Bronchial epithelial cell (primary cell): Measurements from ENCODE around the gene RNASEH1. TPM values are rescaled to one million over a fixed set of nuclear protein-coding genes. Genes with fewer than 3 reads are reported as not detected.

Source experiments
- DNase-seq: peaks from one replicate; pipeline ENCODE4 v3.0.0-alpha.2; 2010; ENCODE audit warnings: low read depth
- FAIRE-seq: peaks from 2 replicates; lab custom pipeline; 2011; peaks lifted over from hg19 to GRCh38; lab: Jason Lieb, UNC
- H3K27me3 ChIP-seq: 2 replicates; pipeline ENCODE4 v1.5.1; 2011; ENCODE audit warnings: low read length; ENCODE audit not compliant: control insufficient read depth, insufficient read depth
- H3K36me3 ChIP-seq: 2 replicates; pipeline ENCODE4 v1.5.1; 2011; ENCODE audit warnings: low read length; ENCODE audit not compliant: control insufficient read depth, insufficient read depth
- H3K4me3 ChIP-seq: 2 replicates; pipeline ENCODE4 v1.5.1; 2011; ENCODE audit warnings: mild to moderate bottlenecking, low read depth, low read length, control low read depth
- CTCF ChIP-seq: IDR thresholded peaks from 2 replicates; pipeline ENCODE4 v1.5.1; 2011; ENCODE audit warnings: mild to moderate bottlenecking, moderate library complexity, low read length, control low read depth, inconsistent platforms; ENCODE audit not compliant: insufficient read depth, severe bottlenecking
- total RNA-seq: library from RNA; depleted of rRNA; stranded (reverse); fragments of >200 nt; gene quantifications from 2 replicates; pipeline ENCODE4 v1.2.1, GENCODE V29; 2014

RNASEH1 gene
- total RNA-seq, 1 donor from 2014 or later, result 51.9 TPM

- no peak for DNase-seq
- H3K27me3 ChIP-seq, result no peaks in the 10 kb centered on the region
- H3K36me3 ChIP-seq, result no peaks in the 10 kb centered on the region
- FAIRE-seq, result no peak
- no peak overlapping the region for H3K4me3 ChIP-seq
- no peak for TF ChIP-seq CTCF
Measured at GRCh38 chr2:3533836-3534235, 24.3 kb downstream of the RNASEH1 start.

GRCh38 chr2:3532941-3533340 is 25.2 kb downstream of the RNASEH1 start:
- FAIRE-seq, result no peak
- DNase-seq, result no peak
- H3K4me3 ChIP-seq, result no peak overlapping the region
- no peak for TF ChIP-seq CTCF
- no peaks in the 10 kb centered on the region for H3K27me3 ChIP-seq
- H3K36me3 ChIP-seq, result no peaks in the 10 kb centered on the region

GRCh38 chr2:3529316-3530025 is 28.7 kb downstream of the RNASEH1 start:
- no peak for TF ChIP-seq CTCF
- H3K4me3 ChIP-seq, result no peak overlapping the region
- FAIRE-seq (no peak), DNase-seq (no peak)
- no peaks in the 10 kb centered on the region for H3K27me3 ChIP-seq
- no peaks in the 10 kb centered on the region for H3K36me3 ChIP-seq

- FAIRE-seq, result no peak
- no peak overlapping the region for H3K4me3 ChIP-seq
- no peak for DNase-seq
- H3K27me3 ChIP-seq, result no peaks in the 10 kb centered on the region
- no peak for TF ChIP-seq CTCF
- no peaks in the 10 kb centered on the region for H3K36me3 ChIP-seq
Measured at GRCh38 chr2:3527886-3528785, 30.0 kb downstream of the RNASEH1 start.

- DNase-seq (no peak), FAIRE-seq (no peak)
- no peaks in the 10 kb centered on the region for H3K27me3 ChIP-seq
- TF ChIP-seq CTCF, result no peak
- H3K36me3 ChIP-seq, result no peaks in the 10 kb centered on the region
- no peak overlapping the region for H3K4me3 ChIP-seq
Measured at GRCh38 chr2:3526871-3527270, 31.3 kb downstream of the RNASEH1 start.
